Endothelial cell of umbilical vein (primary cell): ENCODE results near the gene C2CD3. TPM values are rescaled to one million over a fixed set of nuclear protein-coding genes. Genes with fewer than 3 reads are reported as not detected.

ENCODE experiments used
- BruUV-seq: library from RNA; stranded (reverse); fragments of 400-500 nt; replicated peaks from 2 replicates; lab custom pipeline; 2021; lab: Mats Ljungman, UMichigan
- CTCF ChIA-PET: fragments of 300-600, 350-600 bp; sonication (Branson Sonifier 250); formaldehyde crosslinking; loops from one replicate; lab custom pipeline; 2021; ENCODE audit warnings: antibody characterized with exemption, inconsistent platforms; lab: Charles Lee
- POLR2A ChIA-PET: fragments of 300-600, 350-600 bp; sonication (Branson Sonifier 250); formaldehyde crosslinking; loops from one replicate; lab custom pipeline; 2021; ENCODE audit warnings: antibody characterized with exemption, inconsistent platforms; lab: Charles Lee
- DNase-seq: peaks from one replicate; pipeline ENCODE4 v3.0.0-alpha.2; 2011; ENCODE audit warnings: low read depth, low spot score
- FAIRE-seq: peaks from 2 replicates; lab custom pipeline; 2011; peaks lifted over from hg19 to GRCh38; lab: Jason Lieb, UNC
- H2AFZ ChIP-seq: 2 replicates; pipeline ENCODE4 v1.6.0; 2012; ENCODE audit warnings: low read depth, low read length, control low read depth, inconsistent platforms
- H3K27ac ChIP-seq: 2 replicates; pipeline ENCODE4 v1.5.1; 2011; ENCODE audit warnings: low read depth, mild to moderate bottlenecking, control low read depth, low read length, moderate library complexity; ENCODE audit not compliant: insufficient read depth
- H3K27me3 ChIP-seq, 2 experiments: 2 replicates each; pipeline versions ENCODE4 v1.6.0 to v1.6.1; 2011; ENCODE audit warnings: low read length in 2 of 2, mixed read lengths in 1 of 2; ENCODE audit not compliant: control insufficient read depth in 2 of 2, insufficient read depth in 2 of 2
- H3K36me3 ChIP-seq, 2 experiments: 2 replicates in 1 of 2; 3 replicates in 1 of 2; pipeline ENCODE4 v1.5.1; 2011; ENCODE audit warnings: low read length in 2 of 2, mild to moderate bottlenecking in 1 of 2, moderate library complexity in 1 of 2; ENCODE audit not compliant: control insufficient read depth in 2 of 2, insufficient read depth in 2 of 2; ENCODE audit errors: extremely low read depth in 1 of 2
- H3K4me1 ChIP-seq: 3 replicates; pipeline ENCODE4 v1.5.1; 2011; ENCODE audit warnings: mild to moderate bottlenecking, low read length; ENCODE audit not compliant: control insufficient read depth, insufficient read depth; ENCODE audit errors: extremely low read depth
- H3K4me2 ChIP-seq: 2 replicates; pipeline ENCODE4 v1.6.1; 2011; ENCODE audit warnings: low read length, control low read depth, mixed read lengths; ENCODE audit not compliant: insufficient read depth
- H3K4me3 ChIP-seq, 3 experiments: fragments of 200-600 bp in 1 of 3; sonication (generic), shearing (Covaris generic) in 1 of 3; replicated peaks in 1 of 3; 2 replicates each; pipeline ENCODE4 v1.5.1; 2011 to 2016; ENCODE audit warnings: control low read depth in 3 of 3, low read length in 3 of 3, mild to moderate bottlenecking in 2 of 3, inconsistent platforms in 1 of 3, low read depth in 1 of 3, moderate library complexity in 1 of 3; ENCODE audit not compliant: insufficient read depth in 1 of 3
- H3K79me2 ChIP-seq: 2 replicates; pipeline ENCODE4 v1.6.0; 2012; ENCODE audit warnings: low read length, inconsistent platforms; ENCODE audit not compliant: control insufficient read depth, insufficient read depth
- H3K9ac ChIP-seq: replicated peaks from 2 replicates; pipeline ENCODE3; 2011; ENCODE audit warnings: low read length, control low read depth; ENCODE audit not compliant: insufficient read depth; ENCODE audit errors: extremely low read depth
- H3K9me1 ChIP-seq: replicated peaks from 3 replicates; pipeline ENCODE4 v1.6.0; 2011; ENCODE audit warnings: mild to moderate bottlenecking, low read length; ENCODE audit not compliant: control insufficient read depth, insufficient read depth; ENCODE audit errors: extremely low read depth
- H3K9me3 ChIP-seq: replicated peaks from 2 replicates; pipeline ENCODE4 v1.5.1; 2012; ENCODE audit warnings: low read length, inconsistent platforms; ENCODE audit not compliant: control insufficient read depth, insufficient read depth
- H4K20me1 ChIP-seq: replicated peaks from 2 replicates; pipeline ENCODE3; 2011; ENCODE audit warnings: mild to moderate bottlenecking, low read length; ENCODE audit not compliant: control insufficient read depth, insufficient read depth; ENCODE audit errors: extremely low read depth
- EZH2 ChIP-seq: IDR thresholded peaks from 2 replicates; pipeline ENCODE4 v1.6.1; 2012; ENCODE audit warnings: borderline replicate concordance, low read depth, mild to moderate bottlenecking, moderate library complexity, low read length, inconsistent platforms; ENCODE audit not compliant: severe bottlenecking
- FOS ChIP-seq: IDR thresholded peaks from 2 replicates; pipeline ENCODE4 v1.6.1; 2011; ENCODE audit warnings: mild to moderate bottlenecking, low read length, moderate library complexity, borderline replicate concordance; ENCODE audit not compliant: insufficient read depth
- GATA2 ChIP-seq: IDR thresholded peaks from 2 replicates; pipeline ENCODE4 v1.7.0; 2011; ENCODE audit warnings: low read depth, mild to moderate bottlenecking, moderate library complexity, mixed read lengths, low read length; ENCODE audit not compliant: insufficient read length, insufficient read depth
- JUN ChIP-seq: IDR thresholded peaks from 2 replicates; pipeline ENCODE4 v1.6.1; 2011; ENCODE audit warnings: borderline replicate concordance, low read depth; ENCODE audit not compliant: insufficient read length, insufficient read depth
- MAX ChIP-seq: IDR thresholded peaks from 2 replicates; pipeline ENCODE4 v1.6.1; 2011; ENCODE audit not compliant: insufficient read depth, insufficient read length
- MYC ChIP-seq: IDR thresholded peaks from one replicate; pipeline ENCODE4 v1.6.1; 2011; ENCODE audit warnings: mild to moderate bottlenecking, low read depth, low read length
- POLR2A ChIP-seq: IDR thresholded peaks from 2 replicates; pipeline ENCODE4 v1.6.1; 2012; ENCODE audit warnings: low read depth, mild to moderate bottlenecking, control low read depth, low read length
- POLR2AphosphoS5 ChIP-seq: IDR thresholded peaks from 2 replicates; pipeline ENCODE4 v1.6.1; 2012; ENCODE audit warnings: low read depth, mild to moderate bottlenecking, control low read depth, low read length, moderate library complexity; ENCODE audit not compliant: insufficient read depth
- dilution Hi-C: fragments of 300-500 bp; cut with MboI; formaldehyde crosslinking; loops from one replicate; pipeline ENCODE4 v1.15.0; 2019; ENCODE audit warnings: low sequenced_read_pairs; ENCODE audit not compliant: extremely low pct_ligation_motif_present
- intact Hi-C: fragments of 100-400 bp; cut with micrococcal nuclease; formaldehyde crosslinking; loops from one replicate; pipeline ENCODE4 v1.10.0; 2022
- polyA plus RNA-seq, 4 experiments: library from polyadenylated mRNA; depleted of rRNA in 3 of 4; stranded (reverse) in 3 of 4; unstranded in 1 of 4; fragments of >200 nt; gene quantifications; 2 replicates each; pipeline versions ENCODE4 v1.2.1 to v1.2.3, GENCODE V29; 2011 to 2012; ENCODE audit warnings: missing spikeins in 1 of 4
- total RNA-seq: library from RNA; stranded (reverse); gene quantifications from 2 replicates; pipeline ENCODE4 v1.2.3, GENCODE V29; 2021
- TF ChIP-seq, protein P1 (sequence below), 2 donors: IDR thresholded peaks; 1 replicate in 1 of 2; 2 replicates in 1 of 2; pipeline ENCODE4 v1.5.1; 2011; ENCODE audit warnings: low read length in 2 of 2, mild to moderate bottlenecking in 2 of 2, moderate library complexity in 2 of 2, control low read depth in 1 of 2, inconsistent platforms in 1 of 2, low read depth in 1 of 2; ENCODE audit not compliant: insufficient read depth in 1 of 2; ENCODE audit errors: extremely low read depth in 1 of 2

C2CD3 gene
- total and polyA plus RNA-seq, 2 donors (not counting 3 experiments of a cell fraction or from before 2014, with no cell fraction given) = 12.9 to 36.6 TPM

- BruUV-seq = no TSS peak
- FAIRE-seq = no peak
- Histone ChIP-seq H3K4me2 (no peak overlapping the region), H4K20me1 (no peaks in the 10 kb centered on the region), H2AFZ (no peak overlapping the region), H3K4me3 (no peak overlapping the region), H3K27ac (no peak overlapping the region), H3K27me3 (no peaks in the 10 kb centered on the region), H3K4me1 (peaks cover 26% of the 10 kb centered on the region), H3K79me2 (no peaks in the 10 kb centered on the region), H3K9ac (no peak overlapping the region), H3K9me3 (no peaks in the 10 kb centered on the region), H3K9me1 (no peaks in the 10 kb centered on the region), H3K36me3 (peaks cover 0 to 4% of the 10 kb centered on the region in 2 experiments)
- dilution Hi-C loops = no loop called here
- DNase-seq = no peak
- TF ChIP-seq, protein P1, sequence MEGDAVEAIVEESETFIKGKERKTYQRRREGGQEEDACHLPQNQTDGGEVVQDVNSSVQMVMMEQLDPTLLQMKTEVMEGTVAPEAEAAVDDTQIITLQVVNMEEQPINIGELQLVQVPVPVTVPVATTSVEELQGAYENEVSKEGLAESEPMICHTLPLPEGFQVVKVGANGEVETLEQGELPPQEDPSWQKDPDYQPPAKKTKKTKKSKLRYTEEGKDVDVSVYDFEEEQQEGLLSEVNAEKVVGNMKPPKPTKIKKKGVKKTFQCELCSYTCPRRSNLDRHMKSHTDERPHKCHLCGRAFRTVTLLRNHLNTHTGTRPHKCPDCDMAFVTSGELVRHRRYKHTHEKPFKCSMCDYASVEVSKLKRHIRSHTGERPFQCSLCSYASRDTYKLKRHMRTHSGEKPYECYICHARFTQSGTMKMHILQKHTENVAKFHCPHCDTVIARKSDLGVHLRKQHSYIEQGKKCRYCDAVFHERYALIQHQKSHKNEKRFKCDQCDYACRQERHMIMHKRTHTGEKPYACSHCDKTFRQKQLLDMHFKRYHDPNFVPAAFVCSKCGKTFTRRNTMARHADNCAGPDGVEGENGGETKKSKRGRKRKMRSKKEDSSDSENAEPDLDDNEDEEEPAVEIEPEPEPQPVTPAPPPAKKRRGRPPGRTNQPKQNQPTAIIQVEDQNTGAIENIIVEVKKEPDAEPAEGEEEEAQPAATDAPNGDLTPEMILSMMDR (IDR thresholded peaks at IDR 0.05; ENCODE audit: extremely low read depth in 1 of 2, insufficient read depth in 1 of 2, low read depth in 1 of 2, low read length in 2 of 2) = no peak
- TF ChIP-seq EZH2 (no peak), MAX (no peak), JUN (no peak), GATA2 (no peak), POLR2AphosphoS5 (no peak), MYC (no peak), FOS (no peak), POLR2A (no peak)
- intact Hi-C loops = no loop called here
- ChIA-PET POLR2A (no interaction called here), CTCF (interaction anchor here (1.0 to 1.4 kb wide), 2 partner anchors 25 to 31 kb away, joined by 3 read pairs; partner anchors contain the start of genes C2CD3 and PPME1)
Observed at GRCh38 chr11:74139151-74139918, 31.5 kb downstream of the C2CD3 start.
